ENCODE results near the gene TTC32. TPM values are rescaled to one million over a fixed set of nuclear protein-coding genes. Genes with fewer than 3 reads are reported as not detected.

TTC32 gene
- total RNA-seq, 2 donors from 2014 or later: 3.7 to 6.6 TPM

DNA sequence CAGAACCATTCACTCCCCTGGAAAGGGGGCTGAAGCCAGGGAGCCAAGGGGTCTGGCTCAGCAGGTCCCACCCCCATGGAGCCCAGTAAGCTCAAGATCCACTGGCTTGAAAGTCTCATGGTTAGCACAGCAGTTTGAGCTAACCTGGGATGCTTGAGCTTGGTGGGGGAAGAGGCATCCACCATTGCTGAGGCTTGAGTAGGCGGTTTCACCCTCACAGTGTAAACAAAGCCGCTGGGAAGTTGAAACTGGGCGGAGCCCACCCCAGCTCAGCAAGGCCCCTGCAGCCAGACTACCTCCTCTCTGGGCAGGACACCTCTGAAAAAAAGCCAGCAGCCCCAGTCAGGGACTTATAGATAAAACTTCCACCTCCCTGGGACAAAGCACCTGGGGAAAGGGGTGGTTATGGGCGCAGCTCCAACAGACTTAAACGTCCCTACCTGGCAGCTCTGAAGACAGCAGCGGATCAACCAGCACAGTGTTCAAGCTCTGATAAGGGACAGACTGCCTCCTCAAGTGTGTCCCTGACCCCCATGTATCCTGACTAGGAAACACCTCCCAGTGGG is 14.7 kb upstream of the TTC32 start:
- Histone ChIP-seq H3K27ac (no peak overlapping the region), H3K4me3 (no peak overlapping the region), H3K27me3 (no peaks in the 10 kb centered on the region), H3K9me3 (no peaks in the 10 kb centered on the region), H3K36me3 (no peaks in the 10 kb centered on the region), H3K4me1 (no peaks in the 10 kb centered on the region)
- no peak for DNase-seq (ENCODE audit: low spot score)
- TF ChIP-seq, protein P1, sequence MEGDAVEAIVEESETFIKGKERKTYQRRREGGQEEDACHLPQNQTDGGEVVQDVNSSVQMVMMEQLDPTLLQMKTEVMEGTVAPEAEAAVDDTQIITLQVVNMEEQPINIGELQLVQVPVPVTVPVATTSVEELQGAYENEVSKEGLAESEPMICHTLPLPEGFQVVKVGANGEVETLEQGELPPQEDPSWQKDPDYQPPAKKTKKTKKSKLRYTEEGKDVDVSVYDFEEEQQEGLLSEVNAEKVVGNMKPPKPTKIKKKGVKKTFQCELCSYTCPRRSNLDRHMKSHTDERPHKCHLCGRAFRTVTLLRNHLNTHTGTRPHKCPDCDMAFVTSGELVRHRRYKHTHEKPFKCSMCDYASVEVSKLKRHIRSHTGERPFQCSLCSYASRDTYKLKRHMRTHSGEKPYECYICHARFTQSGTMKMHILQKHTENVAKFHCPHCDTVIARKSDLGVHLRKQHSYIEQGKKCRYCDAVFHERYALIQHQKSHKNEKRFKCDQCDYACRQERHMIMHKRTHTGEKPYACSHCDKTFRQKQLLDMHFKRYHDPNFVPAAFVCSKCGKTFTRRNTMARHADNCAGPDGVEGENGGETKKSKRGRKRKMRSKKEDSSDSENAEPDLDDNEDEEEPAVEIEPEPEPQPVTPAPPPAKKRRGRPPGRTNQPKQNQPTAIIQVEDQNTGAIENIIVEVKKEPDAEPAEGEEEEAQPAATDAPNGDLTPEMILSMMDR (IDR thresholded peaks at IDR 0.05): no peak

DNA sequence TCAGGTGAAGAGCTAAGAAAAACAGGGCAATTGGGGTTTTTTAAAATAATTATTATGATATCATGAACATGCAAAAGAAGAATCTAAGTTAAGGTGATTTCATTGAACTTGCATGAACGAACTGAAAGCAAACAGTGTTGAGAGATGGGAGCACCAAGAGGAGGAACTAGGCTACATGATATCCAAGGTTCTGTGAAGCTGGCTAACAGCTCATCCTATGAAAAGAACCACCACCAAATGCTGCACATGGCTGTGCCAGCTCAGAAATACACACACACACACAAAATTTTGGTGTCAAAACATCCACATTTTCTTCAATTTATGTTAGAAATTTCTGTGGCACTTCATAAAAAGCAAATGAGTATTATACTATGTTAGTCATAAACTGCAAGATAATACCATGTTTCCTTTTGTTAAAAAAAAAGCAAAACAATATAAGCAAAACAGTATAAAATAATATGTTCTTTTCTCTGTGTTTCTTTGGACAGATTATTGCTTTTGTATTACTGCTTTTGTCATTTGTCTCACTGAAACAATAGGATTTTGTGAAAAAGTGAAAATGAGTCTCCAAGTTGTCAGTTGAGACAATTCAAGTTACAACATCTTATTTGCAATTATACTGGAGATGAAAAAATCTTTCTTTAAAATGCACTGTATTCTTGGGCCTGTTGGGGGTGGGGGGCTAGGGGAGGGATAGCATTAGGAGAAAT is 12.6 kb upstream of the TTC32 start:
- Histone ChIP-seq H3K27me3 (no peaks in the 10 kb centered on the region), H3K9me3 (no peaks in the 10 kb centered on the region), H3K4me1 (no peaks in the 10 kb centered on the region), H3K27ac (no peak overlapping the region), H3K36me3 (no peaks in the 10 kb centered on the region), H3K4me3 (no peak overlapping the region)
- DNase-seq (ENCODE audit: low spot score): no peak
- TF ChIP-seq, protein P1 (IDR thresholded peaks at IDR 0.05): no peak

DNA sequence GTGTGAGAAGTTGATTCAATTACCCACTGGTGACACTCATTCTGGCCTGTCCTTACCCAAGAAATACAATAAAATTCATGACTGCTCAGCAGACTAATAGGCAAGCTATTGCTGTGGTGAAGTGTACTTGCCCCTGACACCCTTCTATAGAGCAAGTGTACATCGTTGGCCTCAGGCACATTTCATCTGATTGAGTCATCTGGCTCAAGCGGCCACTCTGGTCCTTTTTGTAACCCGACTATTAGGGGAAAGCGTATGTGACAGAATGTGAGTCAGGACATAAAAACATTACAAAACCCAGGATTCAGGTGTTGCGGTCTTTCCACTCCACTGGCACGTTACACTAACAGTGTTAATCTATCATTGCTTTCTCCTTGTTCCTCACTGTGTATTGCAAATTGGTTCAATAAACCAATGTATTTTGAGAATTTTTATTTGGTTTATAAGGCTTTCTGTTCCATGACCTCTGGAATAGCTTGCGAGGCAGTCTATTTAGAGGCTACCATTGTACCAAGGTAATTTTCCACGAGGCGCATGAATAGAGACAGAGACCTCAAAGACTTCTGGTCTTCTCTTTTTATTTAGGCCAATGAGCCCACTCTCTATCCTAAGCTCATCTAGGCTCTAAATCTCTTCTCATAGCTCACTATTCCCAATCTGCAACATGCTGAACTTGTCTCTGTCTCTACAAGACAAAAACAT is 10.2 kb upstream of the TTC32 start:
- Histone ChIP-seq H3K4me3 (no peak overlapping the region), H3K4me1 (no peaks in the 10 kb centered on the region), H3K27ac (no peak overlapping the region), H3K27me3 (no peaks in the 10 kb centered on the region), H3K36me3 (no peaks in the 10 kb centered on the region), H3K9me3 (no peaks in the 10 kb centered on the region)
- TF ChIP-seq, protein P1 (IDR thresholded peaks at IDR 0.05): no peak
- DNase-seq (ENCODE audit: low spot score): no peak

DNA sequence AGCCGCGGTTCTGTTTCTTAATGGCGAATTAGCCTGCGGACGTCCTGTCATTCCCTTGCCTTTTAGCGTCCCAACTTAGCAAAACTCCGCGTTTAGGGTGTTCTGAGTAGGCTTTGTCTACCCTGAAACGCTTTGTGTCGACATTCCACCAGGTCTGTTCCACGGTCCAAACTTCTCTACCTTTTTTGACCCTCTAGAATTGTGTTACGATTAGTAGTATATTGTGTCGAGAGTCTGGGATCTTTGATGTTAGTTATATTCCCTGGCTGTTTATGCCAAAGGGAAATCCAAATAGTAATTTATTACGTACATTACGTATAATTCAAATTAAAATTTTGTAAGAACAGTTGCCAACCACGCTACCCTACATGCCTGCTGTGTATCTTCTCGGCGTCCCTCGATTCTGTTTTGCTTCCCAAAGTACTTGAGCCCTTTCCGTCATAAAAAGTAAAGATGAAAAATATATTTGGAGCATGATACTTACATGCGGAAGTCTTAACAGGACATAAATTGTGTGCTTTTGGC is 495 bp upstream of the TTC32 start:
- peak overlapping the region; percentile 87 to 88 for H3K4me3 ChIP-seq
- peak overlapping the region; percentile 97 for H3K27ac ChIP-seq
- peaks cover 0 to 38% of the 10 kb centered on the region in 2 donors for H3K4me1 ChIP-seq
- TF ChIP-seq, protein P1 (IDR thresholded peaks at IDR 0.05): no peak
- H3K36me3 ChIP-seq: no peaks in the 10 kb centered on the region
- H3K27me3 ChIP-seq: no peaks in the 10 kb centered on the region
- no peak for DNase-seq (ENCODE audit: low spot score)
- H3K9me3 ChIP-seq: no peaks in the 10 kb centered on the region

DNA sequence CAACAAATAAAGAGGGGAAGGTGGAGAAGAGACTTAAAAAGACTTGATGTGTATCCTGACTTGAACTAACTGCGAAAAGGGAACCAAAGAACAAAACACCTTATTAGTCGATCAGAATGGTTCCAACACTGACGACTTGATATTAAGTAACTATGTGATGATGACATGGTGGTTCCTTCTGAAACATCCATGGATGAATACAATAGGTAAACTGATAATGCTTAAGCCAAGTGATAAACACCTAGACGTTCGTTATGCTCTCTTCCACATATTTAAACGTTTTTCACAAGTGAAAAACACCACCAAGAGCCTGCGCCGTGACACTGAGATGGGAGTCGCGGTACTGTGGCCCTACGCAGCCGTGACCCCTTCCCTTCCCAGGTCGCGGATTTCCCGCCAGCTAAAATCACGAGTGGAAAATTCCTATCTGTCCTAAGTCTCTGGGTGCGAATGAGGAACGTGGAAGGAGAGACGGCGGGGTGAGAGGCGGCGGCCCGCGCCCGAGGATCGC is 797 bp downstream of the TTC32 start:
- Histone ChIP-seq H3K27ac (peak overlapping the region; percentile 97), H3K4me3 (peak overlapping the region; percentile 87 to 88), H3K9me3 (no peaks in the 10 kb centered on the region), H3K27me3 (no peaks in the 10 kb centered on the region), H3K36me3 (no peaks in the 10 kb centered on the region), H3K4me1 (peaks cover 0 to 48% of the 10 kb centered on the region in 2 donors)
- TF ChIP-seq, protein P1 (IDR thresholded peaks at IDR 0.05): no peak
- DNase-seq (ENCODE audit: low spot score): no peak

All from right atrium auricular region (tissue), 2 donors.